IPS DF 4.7 (cell line): ENCODE data around the gene POLD4.

ENCODE experiments used
- DNase-seq: peaks from one replicate; pipeline ENCODE4 v3.0.0-alpha.2; 2013; ENCODE audit warnings: low spot score; ENCODE audit errors: extremely low read depth

POLD4 gene

DNA sequence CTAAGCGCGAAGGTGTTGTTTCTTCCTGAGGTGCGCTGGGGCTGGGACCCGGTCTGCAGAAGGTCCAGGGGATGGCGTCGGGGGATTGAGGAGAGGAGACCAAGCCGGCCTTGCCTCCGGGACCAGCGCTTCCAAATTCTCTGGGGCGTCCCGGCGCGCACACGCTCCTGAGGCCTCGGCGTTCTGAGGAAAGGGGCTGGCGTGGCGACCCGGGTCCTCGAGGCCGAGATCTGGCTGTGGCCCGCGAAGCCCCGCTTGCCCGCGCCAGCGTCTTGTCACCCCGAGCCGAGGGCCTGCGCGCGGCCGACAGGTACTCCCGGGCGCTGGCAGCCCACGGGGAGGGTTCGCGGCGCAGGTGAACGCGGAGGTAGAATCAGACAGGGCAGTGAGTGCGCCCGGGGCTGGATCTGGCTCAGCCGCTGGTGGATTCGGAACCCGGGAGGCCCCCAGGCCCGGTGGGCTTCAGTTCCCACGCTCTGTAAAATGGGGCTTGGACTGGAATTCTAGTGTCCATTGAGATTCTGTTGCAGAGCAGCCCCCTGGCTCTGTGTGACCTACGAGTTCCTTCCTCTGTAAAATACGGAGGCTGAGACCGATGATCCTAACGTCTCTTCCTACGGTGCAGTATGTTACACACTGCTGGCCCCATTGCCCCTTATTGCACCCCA is 35.3 kb downstream of the POLD4 start:
- DNase-seq = no peak

DNA sequence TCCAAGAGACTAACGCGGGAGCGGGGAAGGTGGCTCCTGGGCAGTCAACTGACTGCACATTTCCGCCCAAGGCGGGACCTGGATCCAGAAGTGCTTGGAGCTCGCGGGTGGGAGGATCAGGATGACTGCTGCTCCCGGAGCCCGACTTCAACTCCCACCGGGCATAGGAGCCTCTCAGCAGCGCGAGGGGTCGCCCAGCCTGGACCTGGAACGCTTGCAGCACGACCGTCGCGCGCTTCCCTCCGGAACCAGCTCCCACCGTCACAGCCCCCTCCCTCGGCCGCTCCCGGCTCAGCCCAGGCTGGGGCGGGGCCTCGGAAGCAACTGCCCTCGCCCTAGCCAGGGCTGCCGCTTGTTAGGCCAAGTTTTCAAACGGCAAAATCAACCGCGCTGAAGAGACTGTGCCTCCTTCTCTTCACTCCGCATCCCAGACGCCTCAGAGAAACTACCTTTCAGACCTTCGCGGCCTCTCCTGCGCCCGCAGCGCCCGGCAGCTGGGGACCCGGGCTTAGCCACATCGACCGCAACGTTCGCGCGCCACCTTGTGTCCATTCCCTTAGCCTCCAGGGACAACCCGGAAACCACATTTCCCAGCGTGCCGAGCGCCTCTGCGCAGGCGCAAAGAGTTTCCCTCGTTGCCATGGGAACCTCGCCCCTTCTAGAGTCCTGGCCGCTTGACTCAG is 36.0 kb downstream of the POLD4 start:
- peak; percentile 93 for DNase-seq

GRCh38 chr11:67316882-67317204 is 36.5 kb downstream of the POLD4 start:
- no peak for DNase-seq

- DNase-seq = no peak
These were observed 37.9 kb downstream of the POLD4 start for GRCh38 chr11:67315325-67315909.

- DNase-seq = no peak
These were observed 39.1 kb downstream of the POLD4 start for GRCh38 chr11:67314218-67314617.

DNA sequence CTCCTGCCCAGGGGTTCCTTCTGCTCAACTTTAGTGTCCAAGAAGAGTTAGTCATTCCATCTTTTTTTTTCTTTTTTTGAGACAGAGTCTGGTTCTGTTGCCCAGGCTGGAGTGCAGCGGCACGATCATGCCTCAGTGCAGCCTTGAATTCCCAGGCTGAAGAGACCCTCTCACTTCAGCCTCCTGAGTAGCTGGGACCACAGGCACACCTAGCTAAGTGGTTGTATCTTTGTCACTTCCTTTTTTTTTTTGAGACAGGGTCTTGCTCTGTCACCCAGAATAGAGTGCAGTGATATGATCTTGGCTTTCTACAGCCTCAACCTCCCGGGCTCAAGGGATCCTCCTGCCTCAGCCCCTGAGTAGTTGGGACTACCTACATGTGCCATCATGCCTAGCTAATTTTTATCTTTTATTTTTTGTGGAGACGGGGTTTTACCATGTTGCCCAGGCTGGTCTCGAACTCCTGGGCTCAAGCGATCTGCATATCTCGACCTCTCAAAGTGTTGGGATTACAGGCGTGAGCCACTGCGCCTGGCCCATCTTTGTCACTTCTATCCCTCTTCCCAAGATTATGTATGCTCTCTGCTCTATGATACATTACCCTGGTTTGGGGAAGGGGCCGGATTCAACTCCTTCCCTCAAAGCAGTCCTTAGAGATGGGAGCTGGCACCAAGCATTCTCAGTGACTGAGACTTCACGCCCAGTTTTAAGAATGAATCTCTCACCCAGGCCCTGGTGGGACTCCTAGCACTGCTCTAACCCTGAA is 40.0 kb downstream of the POLD4 start:
- DNase-seq = no peak

GRCh38 chr11:67312187-67313021 is 40.9 kb downstream of the POLD4 start:
- DNase-seq = no peak

DNA sequence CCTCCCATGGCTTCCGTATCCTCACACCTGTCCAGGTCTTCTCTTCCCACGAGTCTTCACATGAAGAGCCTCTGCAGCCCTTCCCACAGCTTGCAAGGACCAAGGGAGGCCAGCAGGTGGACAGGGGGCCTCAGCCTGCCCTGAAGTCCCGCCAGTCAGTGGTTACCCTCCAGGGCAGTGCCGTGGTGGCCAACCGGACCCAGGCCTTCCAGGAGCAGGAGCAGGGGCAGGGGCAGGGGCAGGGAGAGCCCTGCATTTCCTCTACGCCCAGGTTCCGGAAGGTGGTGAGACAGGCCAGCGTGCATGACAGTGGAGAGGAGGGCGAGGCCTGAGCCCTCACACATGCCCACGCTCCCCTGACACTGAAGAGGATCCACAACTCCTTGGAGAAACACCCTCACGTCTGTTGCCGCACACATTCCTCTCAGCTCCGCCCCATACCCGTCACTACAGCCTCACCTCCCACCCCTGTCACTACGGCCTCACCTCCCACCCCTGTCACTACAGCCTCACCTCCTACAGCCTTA is 41.7 kb downstream of the POLD4 start:
- no peak for DNase-seq

GRCh38 chr11:67311051-67311555 is 42.2 kb downstream of the POLD4 start:
- DNase-seq = no peak

- DNase-seq = no peak
These were observed 42.9 kb downstream of the POLD4 start for GRCh38 chr11:67310246-67311050.

DNA sequence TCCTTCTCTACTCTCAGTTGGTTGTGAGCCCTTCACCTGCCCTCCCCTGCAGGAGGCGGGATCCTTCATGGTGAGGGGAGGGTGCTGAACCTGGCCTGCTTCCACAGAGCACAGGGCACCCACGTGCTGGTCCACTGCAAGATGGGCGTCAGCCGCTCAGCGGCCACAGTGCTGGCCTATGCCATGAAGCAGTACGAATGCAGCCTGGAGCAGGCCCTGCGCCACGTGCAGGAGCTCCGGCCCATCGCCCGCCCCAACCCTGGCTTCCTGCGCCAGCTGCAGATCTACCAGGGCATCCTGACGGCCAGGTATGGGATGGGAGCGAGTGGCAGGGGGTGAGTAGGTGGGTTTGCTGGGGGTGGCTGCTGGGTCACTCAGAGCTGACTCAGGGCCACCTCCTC is 43.7 kb downstream of the POLD4 start:
- no peak for DNase-seq

DNA sequence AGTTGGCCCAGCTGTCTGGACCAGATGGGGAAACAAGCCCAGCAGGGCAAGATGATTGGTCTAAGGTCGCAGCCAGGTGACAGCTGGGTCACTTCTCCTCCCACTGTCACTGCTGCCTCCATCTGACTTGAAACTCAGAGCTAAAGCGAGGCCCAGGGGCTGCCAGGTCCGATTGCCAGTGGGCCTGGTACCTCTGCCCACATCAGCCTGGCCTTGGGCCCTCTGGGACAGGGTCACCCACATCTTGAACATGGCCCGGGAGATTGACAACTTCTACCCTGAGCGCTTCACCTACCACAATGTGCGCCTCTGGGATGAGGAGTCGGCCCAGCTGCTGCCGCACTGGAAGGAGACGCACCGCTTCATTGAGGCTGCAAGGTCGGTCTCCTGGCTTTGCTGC is 44.2 kb downstream of the POLD4 start:
- DNase-seq = no peak

- DNase-seq = no peak
These were observed 45.1 kb downstream of the POLD4 start for GRCh38 chr11:67308031-67308866.

- no peak for DNase-seq
These were observed 45.8 kb downstream of the POLD4 start for GRCh38 chr11:67307545-67308001.

DNA sequence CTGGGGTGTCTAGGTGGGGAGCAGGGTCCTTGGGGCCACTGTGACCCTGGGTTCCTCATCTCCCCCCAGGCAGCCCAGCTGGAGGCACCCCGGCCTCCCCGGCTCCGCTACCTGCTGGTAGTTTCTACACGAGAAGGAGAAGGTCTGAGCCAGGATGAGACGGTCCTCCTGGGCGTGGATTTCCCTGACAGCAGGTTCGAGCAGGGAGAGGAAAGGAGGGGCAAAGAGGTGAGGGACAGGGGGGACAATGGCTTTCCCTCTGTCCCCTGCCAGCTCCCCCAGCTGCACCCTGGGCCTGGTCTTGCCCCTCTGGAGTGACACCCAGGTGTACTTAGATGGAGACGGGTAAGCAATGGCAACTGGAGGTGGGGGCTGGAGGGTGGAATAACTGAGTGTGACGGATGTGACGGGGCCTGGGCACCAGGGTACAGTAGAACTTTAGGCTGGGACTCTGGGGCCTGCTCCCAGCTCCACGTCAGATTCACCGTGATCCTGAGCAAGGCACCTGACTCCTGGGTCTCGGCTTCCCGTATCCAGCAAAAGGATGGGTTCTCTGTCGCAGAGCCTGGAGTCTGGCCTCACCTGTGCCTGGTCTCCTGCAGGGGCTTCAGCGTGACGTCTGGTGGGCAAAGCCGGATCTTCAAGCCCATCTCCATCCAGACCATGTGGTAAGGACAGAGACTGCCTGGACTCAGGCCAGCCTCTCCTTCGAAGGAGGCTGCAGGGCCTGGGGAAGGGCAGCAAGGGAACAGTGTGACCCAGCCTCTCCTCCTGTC is 46.4 kb downstream of the POLD4 start:
- DNase-seq = no peak

DNA sequence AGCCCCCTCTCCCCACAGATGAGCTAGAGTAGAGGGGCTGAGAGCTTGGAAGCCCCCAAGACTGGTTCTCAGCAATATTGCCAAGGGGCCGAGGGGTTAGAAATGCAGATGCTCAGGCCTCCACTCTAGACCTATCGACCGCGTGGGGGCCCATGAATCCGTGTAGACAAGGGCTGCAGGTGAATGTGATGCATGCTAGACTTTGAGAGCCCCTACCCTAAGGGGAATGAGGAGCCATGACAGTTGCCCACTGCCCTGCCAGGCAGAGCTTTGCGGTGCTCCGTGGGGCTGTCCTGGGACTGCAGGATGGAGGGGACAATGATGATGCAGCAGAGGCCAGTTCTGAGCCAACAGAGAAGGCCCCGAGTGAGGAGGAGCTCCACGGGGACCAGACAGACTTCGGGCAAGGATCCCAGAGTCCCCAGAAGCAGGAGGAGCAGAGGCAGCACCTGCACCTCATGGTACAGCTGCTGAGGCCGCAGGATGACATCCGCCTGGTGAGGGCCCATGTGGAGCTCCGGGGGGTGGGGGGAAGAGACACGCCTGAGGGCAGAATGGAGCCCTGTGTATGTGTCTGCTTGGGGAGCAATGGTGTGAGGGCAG is 48.7 kb downstream of the POLD4 start:
- no peak for DNase-seq

GRCh38 chr11:67303835-67304411 is 49.4 kb downstream of the POLD4 start:
- no peak for DNase-seq
